Small intestine (tissue), 7 donors: ENCODE measurements around the gene SRPRA. TPM values are rescaled to one million over a fixed set of nuclear protein-coding genes. Genes with fewer than 3 reads are reported as not detected.
A peak's percentile ranks its signal among the peaks of the same experiment; 100 is the strongest.

Experiments
- DNase-seq, 2 donors: peaks; one replicate each; pipeline versions ENCODE4 v3.0.0 to v3.0.0-alpha.2; 2013
- FAIRE-seq: peaks from 2 replicates; lab custom pipeline; 2012; peaks lifted over from hg19 to GRCh38; lab: Jason Lieb, UNC
- H3K27ac ChIP-seq, 3 donors: one replicate each; pipeline ENCODE4 v1.5.1; 2013; ENCODE audit warnings: low read length in 2 of 3, mild to moderate bottlenecking in 2 of 3, control low read depth in 1 of 3, inconsistent platforms in 1 of 3, low read depth in 1 of 3, moderate library complexity in 1 of 3
- H3K27me3 ChIP-seq, 3 donors: one replicate each; pipeline ENCODE4 v1.6.1; 2013; ENCODE audit warnings: low read length in 3 of 3, inconsistent platforms in 1 of 3; ENCODE audit not compliant: control insufficient read depth in 3 of 3, insufficient read depth in 3 of 3
- H3K36me3 ChIP-seq, 3 donors: one replicate each; pipeline ENCODE4 v1.6.1; 2013; ENCODE audit warnings: low read length in 3 of 3, inconsistent platforms in 1 of 3, low read depth in 1 of 3, mild to moderate bottlenecking in 1 of 3, moderate library complexity in 1 of 3; ENCODE audit not compliant: control insufficient read depth in 3 of 3, insufficient read depth in 2 of 3
- H3K4me1 ChIP-seq, 3 donors: one replicate each; pipeline ENCODE4 v1.6.1; 2013; ENCODE audit warnings: low read length in 2 of 3, inconsistent platforms in 1 of 3, low read depth in 1 of 3, mild to moderate bottlenecking in 1 of 3, moderate library complexity in 1 of 3; ENCODE audit not compliant: control insufficient read depth in 3 of 3, insufficient read depth in 2 of 3
- H3K4me3 ChIP-seq, 3 donors: one replicate each; pipeline ENCODE4 v1.5.1; 2013; ENCODE audit warnings: low read length in 3 of 3, control low read depth in 1 of 3, inconsistent platforms in 1 of 3, low read depth in 1 of 3, mild to moderate bottlenecking in 1 of 3, moderate library complexity in 1 of 3
- H3K9me3 ChIP-seq, 2 donors: one replicate each; pipeline ENCODE4 v1.6.1; 2013; ENCODE audit warnings: low read depth in 1 of 2, low read length in 1 of 2; ENCODE audit not compliant: control insufficient read depth in 2 of 2, insufficient read depth in 1 of 2
- WGBS, 3 donors: extraction: QIAGEN DNeasy Blood & Tissue Kit; methylation state at CpG; one replicate each; pipeline ENCODE4 v1.1.7; 2013; 5-methylcytosine and 5-hydroxymethylcytosine counted together
- polyA plus RNA-seq, 4 donors: library from polyadenylated mRNA; stranded (reverse) in 3 of 4; unstranded in 1 of 4; fragments of 200-250 nt in 3 of 4; fragments of 120-200 nt in 1 of 4; gene quantifications; one replicate each; pipeline versions ENCODE4 v1.2.1 to v1.2.3, GENCODE V29; 2013
- donor health status: healthy with polysubstance abuse.
- donor health status: control.
- donor health status: control.
- donor health status: Bipolar disorder and iron deficiency.
- donor health status: healthy.

The SRPRA gene
- polyA plus RNA-seq, 4 donors: 20.0 to 74.2 (median 35.8) TPM

GRCh38 chr11:126216526-126217305, 52.0 kb downstream of the SRPRA start:
- WGBS, 3 donors: 68 to 83% (median 69%) methylated on average over 6 of the region's 6 CpGs
- DNase-seq (no peak), FAIRE-seq (no peak)
- no peaks in the 10 kb centered on the region for H3K27me3 ChIP-seq
- H3K27ac ChIP-seq: no peak overlapping the region
- H3K36me3 ChIP-seq: peaks cover 0 to 6% (median 0%) of the 10 kb centered on the region in 3 donors
- H3K4me3 ChIP-seq: no peak overlapping the region
- no peaks in the 10 kb centered on the region for H3K9me3 ChIP-seq
- H3K4me1 ChIP-seq: peaks cover 2 to 16% (median 8%) of the 10 kb centered on the region in 3 donors

DNA sequence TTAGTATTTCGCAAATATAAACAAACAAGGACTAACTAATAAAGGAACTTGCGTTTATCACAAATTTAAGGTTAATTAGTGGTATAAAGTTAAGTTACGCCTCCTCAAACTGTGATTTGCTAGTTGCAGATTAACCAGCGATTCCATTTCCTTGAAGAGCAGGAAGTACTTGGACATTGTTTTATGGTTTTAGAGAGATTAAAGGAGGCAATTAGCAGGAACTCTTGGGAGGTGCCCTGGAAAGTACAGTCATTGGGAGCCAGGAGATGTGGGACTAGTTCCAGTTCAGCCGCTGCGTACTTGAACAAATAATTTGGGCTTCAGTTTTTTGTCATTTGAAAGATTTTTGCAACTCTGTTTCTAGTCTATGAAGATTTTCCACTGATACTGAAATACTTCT, 53.9 kb downstream of the SRPRA start:
- FAIRE-seq (peak; percentile 59), DNase-seq (peak; percentile 88 to 96)
- WGBS, 3 donors: 11 to 38% (median 30%) methylated on average over 6 of the region's 6 CpGs
- H3K9me3 ChIP-seq: no peaks in the 10 kb centered on the region
- no peaks in the 10 kb centered on the region for H3K27me3 ChIP-seq
- H3K4me3 ChIP-seq: peak overlapping the region in 1 of 3 donors; percentile 29
- peaks cover 0 to 3% (median 0%) of the 10 kb centered on the region in 3 donors for H3K36me3 ChIP-seq
- H3K4me1 ChIP-seq: peaks cover 7 to 16% (median 8%) of the 10 kb centered on the region in 3 donors
- peak overlapping the region in 2 of 3 donors; percentile 16 to 21 for H3K27ac ChIP-seq

DNA sequence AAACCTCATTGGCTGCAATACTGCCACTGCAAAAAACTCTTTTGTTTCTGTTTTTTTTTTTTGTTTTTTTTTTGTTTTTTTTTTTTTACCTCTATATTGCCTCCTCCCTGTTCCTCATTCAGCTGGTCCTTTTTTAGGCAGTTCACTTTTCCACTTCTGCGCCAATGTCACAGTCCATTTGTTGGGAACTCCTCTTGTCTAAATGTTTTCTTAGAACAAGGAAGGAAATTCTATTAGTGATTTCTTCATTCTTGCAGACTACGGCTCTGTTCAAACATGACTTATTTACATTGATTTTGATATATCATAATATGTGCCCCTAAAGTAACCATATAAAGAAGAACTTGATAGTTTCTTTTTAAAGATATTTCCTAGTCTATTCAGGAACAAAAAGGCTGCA, 54.3 kb downstream of the SRPRA start:
- FAIRE-seq (no peak), DNase-seq (no peak)
- Histone ChIP-seq H3K27me3 (no peaks in the 10 kb centered on the region), H3K4me1 (peaks cover 6 to 16% (median 7%) of the 10 kb centered on the region in 3 donors), H3K4me3 (no peak overlapping the region), H3K36me3 (peaks cover 0 to 5% (median 0%) of the 10 kb centered on the region in 3 donors), H3K9me3 (no peaks in the 10 kb centered on the region), H3K27ac (peak overlapping the region in 1 of 3 donors; percentile 21)
- WGBS, 3 donors: 11 to 53% (median 36%) methylated on average over 2 of the region's 2 CpGs

Other genes with a start within 250 kb of the SRPRA start
- 1 to 10 TPM in 2 of 4 donors, not detected in 2; 1.7 to 9.0 TPM for gene CDON, start 206.0 kb downstream of the SRPRA start, polyA plus RNA-seq
- gene RPUSD4, start 57.2 kb downstream of the SRPRA start, polyA plus RNA-seq: 10 to 100 TPM; 11.3 to 41.2 (median 17.8) TPM
- 10 to 100 TPM; 20.2 to 30.3 (median 25.5) TPM for gene FAM118B, start 57.1 kb downstream of the SRPRA start, polyA plus RNA-seq
- 10 to 100 TPM; 13.8 to 36.1 (median 27.6) TPM for gene FOXRED1, start 259 bp upstream of the SRPRA start, polyA plus RNA-seq
- gene TIRAP, start 14.2 kb upstream of the SRPRA start, polyA plus RNA-seq: 10 to 100 TPM in 2 of 4 donors, 1 to 10 TPM in 2; 6.2 to 15.6 (median 10.3) TPM
- 10 to 100 TPM; 12.2 to 23.3 (median 16.4) TPM for gene DCPS, start 35.2 kb upstream of the SRPRA start, polyA plus RNA-seq
- 10 to 100 TPM in 1 of 4 donors, 1 to 10 TPM in 3; 1.6 to 11.6 (median 4.0) TPM for gene ST3GAL4, start 86.8 kb upstream of the SRPRA start, polyA plus RNA-seq